Ovary (tissue), 9 donors: ENCODE measurements around the gene C22orf42. TPM values are rescaled to one million over a fixed set of nuclear protein-coding genes. Genes with fewer than 3 reads are reported as not detected.

Experiments used
- DNase-seq, 5 donors: peaks; one replicate each; pipeline ENCODE4 v3.0.0-alpha.2; 2019 to 2020
- H3K27ac ChIP-seq, 2 donors: fragments of 200-600 bp; one replicate each; pipeline versions ENCODE4 v1.5.1 to v1.8.0; 2019 to 2022
- H3K27me3 ChIP-seq: fragments of 200-600 bp; one replicate; pipeline ENCODE4 v1.8.0; 2022
- H3K36me3 ChIP-seq: fragments of 200-600 bp; sonication (generic); one replicate; pipeline ENCODE4 v1.5.1; 2019
- H3K4me1 ChIP-seq: one replicate; pipeline ENCODE4 v1.8.1; 2013; ENCODE audit warnings: mild to moderate bottlenecking, moderate library complexity; ENCODE audit not compliant: insufficient read depth
- H3K4me3 ChIP-seq: fragments of 200-600 bp; sonication (generic); one replicate; pipeline ENCODE4 v1.5.1; 2017
- H3K9me3 ChIP-seq, 2 donors: fragments of 200-600 bp in 1 of 2; sonication (generic) in 1 of 2; one replicate each; pipeline versions ENCODE4 v1.5.1 to v1.8.1; 2013 to 2019; ENCODE audit warnings: mild to moderate bottlenecking in 1 of 2, moderate library complexity in 1 of 2
- CTCF ChIP-seq, 3 donors: fragments of 450-650 bp in 2 of 3; fragments of 200-600 bp in 1 of 3; IDR thresholded peaks; one replicate each; pipeline versions ENCODE4 v1.5.1 to v1.8.0; 2016 to 2022; ENCODE audit warnings: antibody characterized with exemption in 3 of 3, mild to moderate bottlenecking in 1 of 3
- EP300 ChIP-seq: sonication (generic); formaldehyde crosslinking; IDR thresholded peaks from one replicate; pipeline ENCODE4 v1.6.1; 2017; ENCODE audit warnings: antibody characterized with exemption
- POLR2A ChIP-seq: fragments of 450-650 bp; IDR thresholded peaks from one replicate; pipeline ENCODE4 v1.6.1; 2017; ENCODE audit warnings: antibody characterized with exemption, mild to moderate bottlenecking, moderate library complexity
- WGBS, 3 donors: extraction: QIAGEN DNeasy Blood & Tissue Kit in 1 of 3; methylation state at CpG; one replicate each; pipeline versions ENCODE4 v1.1.5 to v1.1.7; 2013 to 2017; 5-methylcytosine and 5-hydroxymethylcytosine counted together
- intact Hi-C, 4 donors: fragments of 100-400 bp; cut with DNase I; formaldehyde crosslinking; loops; one replicate each; pipeline versions ENCODE4 v1.11.0 to v1.15.1; 2022 to 2023
- polyA plus RNA-seq, 2 donors: library from polyadenylated mRNA; stranded (reverse); fragments of 200-250 nt in 1 of 2; fragments of 350-450 nt in 1 of 2; fragmentation: Illumina TruSeq in 1 of 2; extraction: RNeasy Lipid Tissue Mini Kit (QIAGEN cat#74804) in 1 of 2; gene quantifications; one replicate each; pipeline ENCODE4 v1.2.3, GENCODE V29; 2013 to 2014
- total RNA-seq, 7 donors: library from RNA; depleted of rRNA in 2 of 7; stranded (reverse); fragments of >200 nt in 2 of 7; fragmentation: NEBNext Ultra II Directional in 3 of 7; extraction: Animal tissue kit (Norgen Biotek cat#: 25700) in 3 of 7; gene quantifications; one replicate each; pipeline versions ENCODE4 v1.1.0 to v1.2.4, GENCODE V29; 2016 to 2023
- donor health status: DM: no; HTN: no; CAD: no; lungs with moderate emphysema.
- donor health status: DM: no; HTN: no; CAD: no.
- donor health status: Bipolar disorder and iron deficiency.
- donor health status: DM: yes; HTN: yes; CAD: no.
- donor health status: DM: no; HTN: no; CAD: no.
- donor health status: DM: yes; HTN: yes; CAD: no.

C22orf42 gene
- total and polyA plus RNA-seq, 9 donors = not detected

GRCh38 chr22:32183625-32184024, 24.5 kb upstream of the C22orf42 start:
- TF ChIP-seq POLR2A = no peak
- TF ChIP-seq CTCF (IDR thresholded peaks at IDR 0.05) = no peak
- TF ChIP-seq EP300 = no peak
- DNase-seq = no peak
- WGBS, 3 donors = 16 to 60% (median 47%) methylated on average over 3 of the region's 3 CpGs
- intact Hi-C loops = no loop called here
- Histone ChIP-seq H3K4me3 (no peak overlapping the region), H3K9me3 (no peaks in the 10 kb centered on the region), H3K4me1 (no peaks in the 10 kb centered on the region), H3K27me3 (no peaks in the 10 kb centered on the region), H3K27ac (no peak overlapping the region), H3K36me3 (no peaks in the 10 kb centered on the region)

GRCh38 chr22:32181043-32181442, 21.9 kb upstream of the C22orf42 start:
- 72 to 79% (median 79%) methylated on average over 6 of the region's 6 CpGs for WGBS, 3 donors
- TF ChIP-seq POLR2A (no peak), EP300 (no peak), CTCF (IDR thresholded peaks at IDR 0.05) (no peak)

GRCh38 chr22:32177221-32177765, 18.2 kb upstream of the C22orf42 start:
- WGBS, 3 donors = 85 to 86% (median 85%) methylated on average over 8 of the region's 8 CpGs
- H3K36me3 ChIP-seq = no peaks in the 10 kb centered on the region
- no peak for DNase-seq
- no peak overlapping the region for H3K27ac ChIP-seq
- intact Hi-C loops = no loop called here
- no peak overlapping the region for H3K4me3 ChIP-seq
- H3K27me3 ChIP-seq = no peaks in the 10 kb centered on the region
- TF ChIP-seq EP300 (no peak), CTCF (IDR thresholded peaks at IDR 0.05) (no peak), POLR2A (no peak)
- H3K9me3 ChIP-seq = no peaks in the 10 kb centered on the region
- no peaks in the 10 kb centered on the region for H3K4me1 ChIP-seq

More at GRCh38 chr22:32181043-32181442, 21.9 kb upstream of the C22orf42 start:
- Histone ChIP-seq H3K27me3 (no peaks in the 10 kb centered on the region), H3K27ac (no peak overlapping the region), H3K4me1 (no peaks in the 10 kb centered on the region), H3K36me3 (no peaks in the 10 kb centered on the region), H3K4me3 (no peak overlapping the region), H3K9me3 (no peaks in the 10 kb centered on the region)
- no peak for DNase-seq
- intact Hi-C loops = no loop called here

- Histone ChIP-seq H3K4me1 (no peaks in the 10 kb centered on the region), H3K36me3 (no peaks in the 10 kb centered on the region), H3K4me3 (no peak overlapping the region), H3K9me3 (no peaks in the 10 kb centered on the region), H3K27me3 (no peaks in the 10 kb centered on the region), H3K27ac (no peak overlapping the region)
- intact Hi-C loops = no loop called here
- WGBS, 3 donors = 4 to 5% (median 4%) methylated on average over 35 to 73 of the region's 73 CpGs
- DNase-seq = no peak
- TF ChIP-seq POLR2A (no peak), EP300 (no peak), CTCF (IDR thresholded peaks at IDR 0.05) (no peak)
These were observed 16.9 kb upstream of the C22orf42 start for GRCh38 chr22:32175683-32176644.
